Astrocyte of the spinal cord (primary cell): ENCODE measurements around the gene DUS1L.

Experiments used
- DNase-seq: peaks from one replicate; pipeline ENCODE4 v3.0.0; 2011; ENCODE audit warnings: low read depth, low spot score
- H3K4me3 ChIP-seq: 2 replicates; pipeline ENCODE4 v1.5.1; 2011; ENCODE audit warnings: low read depth, mild to moderate bottlenecking, low read length, moderate library complexity
- in situ Hi-C: cut with HindIII; loops from 2 replicates; pipeline ENCODE4 v1.10.0; 2017; ENCODE audit warnings: low sequenced_read_pairs
- TF ChIP-seq, protein P1 (sequence below): IDR thresholded peaks from 2 replicates; pipeline ENCODE4 v1.5.1; 2012; ENCODE audit warnings: low read depth, mild to moderate bottlenecking, low read length, inconsistent platforms

The DUS1L gene

DNA sequence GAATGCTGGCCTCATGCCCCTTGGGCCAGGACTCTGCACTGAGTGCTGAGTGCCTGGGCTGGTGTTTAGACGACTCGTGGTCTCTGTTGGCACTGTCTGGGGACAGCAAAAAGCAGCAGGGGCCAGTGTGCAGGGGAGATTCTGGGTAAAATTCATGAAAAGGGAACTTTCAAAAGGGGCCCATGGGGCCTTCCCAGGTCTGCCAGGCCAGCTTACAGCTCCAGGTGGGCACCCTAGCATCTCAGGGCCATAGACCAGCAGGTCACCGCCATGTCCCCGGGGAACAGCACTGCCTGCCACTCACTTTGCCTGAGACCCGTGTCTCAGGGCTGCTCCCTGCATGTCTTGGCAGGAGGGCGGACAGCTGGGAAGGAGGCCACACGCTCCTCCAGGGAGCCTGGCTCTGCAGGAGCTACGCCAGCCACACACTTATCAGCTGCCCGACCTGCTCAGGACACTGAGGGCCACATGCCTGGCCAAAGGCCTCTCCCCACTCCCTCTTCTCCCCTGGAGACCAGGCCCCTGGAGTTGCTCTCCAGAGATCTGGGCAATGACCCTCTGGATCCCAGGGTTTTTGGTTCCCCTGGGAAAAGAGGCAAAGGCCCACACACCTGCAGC lies 41.2 kb upstream of the DUS1L start:
- no peak for DNase-seq
- H3K4me3 ChIP-seq = no peak overlapping the region
- TF ChIP-seq, protein P1, sequence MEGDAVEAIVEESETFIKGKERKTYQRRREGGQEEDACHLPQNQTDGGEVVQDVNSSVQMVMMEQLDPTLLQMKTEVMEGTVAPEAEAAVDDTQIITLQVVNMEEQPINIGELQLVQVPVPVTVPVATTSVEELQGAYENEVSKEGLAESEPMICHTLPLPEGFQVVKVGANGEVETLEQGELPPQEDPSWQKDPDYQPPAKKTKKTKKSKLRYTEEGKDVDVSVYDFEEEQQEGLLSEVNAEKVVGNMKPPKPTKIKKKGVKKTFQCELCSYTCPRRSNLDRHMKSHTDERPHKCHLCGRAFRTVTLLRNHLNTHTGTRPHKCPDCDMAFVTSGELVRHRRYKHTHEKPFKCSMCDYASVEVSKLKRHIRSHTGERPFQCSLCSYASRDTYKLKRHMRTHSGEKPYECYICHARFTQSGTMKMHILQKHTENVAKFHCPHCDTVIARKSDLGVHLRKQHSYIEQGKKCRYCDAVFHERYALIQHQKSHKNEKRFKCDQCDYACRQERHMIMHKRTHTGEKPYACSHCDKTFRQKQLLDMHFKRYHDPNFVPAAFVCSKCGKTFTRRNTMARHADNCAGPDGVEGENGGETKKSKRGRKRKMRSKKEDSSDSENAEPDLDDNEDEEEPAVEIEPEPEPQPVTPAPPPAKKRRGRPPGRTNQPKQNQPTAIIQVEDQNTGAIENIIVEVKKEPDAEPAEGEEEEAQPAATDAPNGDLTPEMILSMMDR = no peak
- in situ Hi-C loops = no loop called here

DNA sequence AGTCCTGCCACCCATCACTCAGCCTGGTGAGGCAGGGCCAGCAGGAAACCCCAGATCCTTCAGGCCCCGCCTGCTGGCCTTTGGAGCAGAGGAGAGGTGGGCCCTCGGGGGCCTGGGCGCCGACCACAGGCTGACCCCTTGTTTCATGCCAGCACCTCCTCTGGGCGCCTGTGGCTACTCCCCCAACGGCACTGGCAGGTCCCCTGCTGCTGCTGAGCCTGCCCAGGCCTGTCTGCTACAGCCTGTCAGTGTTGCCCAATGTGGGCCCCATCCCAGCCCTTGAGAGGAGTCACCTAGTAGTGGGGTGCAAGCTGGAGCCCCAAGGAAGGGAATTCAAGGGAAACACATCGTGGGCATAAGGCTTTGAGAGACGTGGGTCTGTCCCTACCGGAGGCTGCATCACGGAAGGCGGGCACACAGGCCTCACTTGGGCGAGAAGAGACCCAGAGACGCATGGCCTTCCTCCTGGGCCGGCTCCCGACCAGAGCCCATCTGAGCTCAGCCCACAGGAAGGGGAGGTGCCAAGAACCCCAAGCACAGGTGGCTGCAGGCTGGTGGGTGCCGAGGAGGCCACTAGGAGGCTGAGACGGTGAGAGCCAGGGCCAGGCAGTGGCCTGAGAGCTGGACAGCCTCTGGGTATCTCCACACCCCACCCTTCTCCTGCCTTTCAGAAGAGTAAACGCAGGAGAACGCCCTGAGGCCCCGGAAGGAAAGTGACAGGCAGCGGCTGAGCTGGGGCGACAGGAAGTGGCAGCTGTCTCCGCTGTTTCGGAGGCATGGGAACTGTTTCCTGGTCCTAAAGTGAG lies 40.5 kb upstream of the DUS1L start:
- in situ Hi-C loops = no loop called here
- peak; percentile 18 for DNase-seq
- H3K4me3 ChIP-seq = no peak overlapping the region
- TF ChIP-seq, protein P1 = peak; percentile 38

DNA sequence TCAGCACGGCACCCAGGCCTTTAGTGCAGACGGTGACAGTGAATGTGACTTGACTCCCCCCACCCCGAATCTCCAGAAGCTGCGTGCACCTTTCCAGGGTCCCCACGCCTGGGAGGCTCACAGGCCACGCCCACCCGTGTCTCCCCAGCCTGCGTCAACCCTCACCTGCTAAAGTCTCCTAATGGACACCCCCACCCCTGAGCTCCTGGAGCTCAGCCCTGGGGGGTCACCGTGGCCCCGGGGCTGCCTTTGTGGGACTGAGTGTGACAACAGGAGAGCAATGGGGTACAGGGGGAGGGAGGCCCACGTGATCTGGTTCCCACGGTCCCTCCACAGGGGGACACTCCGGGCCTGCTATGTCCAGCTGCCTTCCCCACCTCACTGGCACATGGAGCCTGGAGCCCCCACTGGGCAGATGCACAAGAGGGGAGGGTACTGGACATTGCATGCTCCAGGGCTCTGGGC lies 39.8 kb upstream of the DUS1L start:
- H3K4me3 ChIP-seq = no peak overlapping the region
- TF ChIP-seq, protein P1 = no peak
- DNase-seq = no peak
- in situ Hi-C loops = no loop called here

DNA sequence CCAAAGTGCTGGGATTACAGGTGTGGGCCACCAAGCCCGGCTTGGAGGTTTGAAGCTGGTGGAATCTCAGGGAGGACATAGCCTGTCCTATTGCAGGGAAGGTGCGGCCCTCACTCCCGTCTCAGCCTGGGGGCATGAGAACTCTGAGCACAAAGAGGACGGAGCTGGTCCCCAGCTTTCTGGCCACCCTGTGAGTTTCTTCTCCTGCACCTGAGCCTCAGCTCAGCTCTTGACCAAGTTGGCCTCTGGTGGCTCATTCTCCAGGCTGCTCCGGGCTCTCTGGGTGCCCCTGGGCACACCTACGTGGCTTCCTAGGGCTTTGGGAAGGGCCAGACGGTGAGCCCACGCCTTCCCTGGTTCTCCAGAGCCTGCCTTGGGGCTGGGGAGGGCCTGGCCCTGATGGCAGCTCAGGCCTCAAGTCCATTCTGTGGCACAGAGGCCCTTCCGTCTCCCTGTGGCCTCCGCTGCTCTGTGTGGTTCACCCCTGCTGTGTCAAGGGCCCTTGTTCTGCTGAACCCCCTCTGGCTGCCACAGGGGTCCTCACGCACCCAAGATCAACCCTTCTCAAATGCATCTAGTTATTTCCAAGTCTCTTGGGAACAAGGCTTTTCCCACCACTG lies 39.3 kb upstream of the DUS1L start:
- DNase-seq = no peak
- in situ Hi-C loops = no loop called here
- TF ChIP-seq, protein P1 = no peak
- no peak overlapping the region for H3K4me3 ChIP-seq

DNA sequence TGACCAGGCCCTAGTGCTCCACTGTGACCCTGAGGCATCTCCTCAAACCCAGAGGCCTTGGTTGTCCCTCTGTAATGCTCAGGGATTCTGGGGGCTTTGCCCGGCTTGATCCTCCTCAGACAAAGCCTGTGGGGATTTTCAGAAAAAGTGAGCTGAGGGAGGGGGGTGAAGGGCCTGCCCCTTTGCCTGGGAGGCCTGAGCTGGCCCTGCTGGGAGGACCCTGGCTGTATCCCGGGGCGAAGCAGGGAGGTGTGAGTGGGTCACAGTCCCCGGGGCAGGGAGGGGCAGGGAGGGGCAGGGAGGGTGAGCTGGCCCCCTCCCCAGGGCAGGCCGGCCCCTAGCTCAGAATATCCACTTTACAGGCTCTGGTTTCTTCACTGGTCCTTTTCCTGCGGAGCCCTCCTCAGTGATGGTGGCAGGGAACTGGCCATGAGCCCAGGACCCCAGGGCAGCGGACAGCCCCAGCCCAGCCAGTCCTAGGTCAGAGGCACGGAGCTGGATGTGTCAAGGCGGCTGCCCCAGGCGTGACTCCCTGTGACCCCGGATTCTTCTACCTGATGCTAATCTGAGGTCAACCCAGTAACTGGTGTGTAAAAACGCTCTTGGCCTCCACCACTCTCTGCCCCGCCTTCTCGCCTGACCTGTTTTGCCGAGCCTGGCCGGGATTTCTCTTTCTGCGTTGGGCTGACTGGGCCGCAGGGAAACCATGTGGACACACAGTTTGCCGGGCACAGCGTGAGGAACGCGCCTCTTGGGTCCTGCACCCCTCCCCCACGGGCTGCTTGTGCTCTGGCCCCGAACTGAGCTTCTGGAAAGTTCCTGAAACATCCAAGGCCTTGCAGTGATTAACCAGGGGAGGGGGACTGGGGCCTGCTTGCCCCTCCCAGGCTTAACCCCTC lies 38.2 kb upstream of the DUS1L start:
- in situ Hi-C loops = no loop called here
- TF ChIP-seq, protein P1 = no peak
- DNase-seq = no peak
- H3K4me3 ChIP-seq = no peak overlapping the region
